ENCODE results near the gene ASCC3.
"Not testable (repeated sequence)": the region's sequence is repeated elsewhere in the genome, so short reads cannot be mapped to it uniquely, and the experiment has no call there.

ASCC3 gene

DNA sequence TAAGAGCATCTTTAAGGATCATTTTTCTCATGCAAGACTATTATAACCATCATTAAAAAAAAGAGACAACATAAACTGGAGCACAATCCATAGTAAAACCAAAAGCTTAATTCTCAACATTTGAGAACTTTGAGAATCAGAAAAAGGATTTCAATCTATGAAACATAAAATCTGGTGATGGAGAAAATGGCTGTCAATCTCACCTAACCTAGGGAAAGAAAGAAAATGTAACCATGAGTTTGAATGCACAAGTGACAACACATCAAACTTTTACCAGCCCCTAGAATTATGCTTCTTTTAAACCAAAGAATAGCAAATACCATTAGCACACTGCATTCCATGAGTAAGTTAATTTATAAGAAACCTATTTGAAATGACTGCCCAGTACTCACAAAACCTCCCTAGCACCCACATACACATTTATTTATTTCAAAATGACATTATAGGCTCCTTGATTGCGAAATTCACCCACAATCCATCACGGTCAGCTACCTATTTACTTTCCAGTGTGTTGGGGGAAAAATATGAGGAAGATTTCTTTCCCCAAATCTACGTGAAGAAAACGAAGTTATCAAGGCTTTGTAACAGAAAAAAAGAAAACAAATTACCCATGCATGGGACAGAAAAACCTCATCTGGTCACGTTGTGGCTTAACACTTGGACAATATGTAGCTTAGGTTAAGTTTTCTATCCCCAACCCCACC, 828 bp downstream of the ASCC3 start:
- DNase-seq = no peak

DNA sequence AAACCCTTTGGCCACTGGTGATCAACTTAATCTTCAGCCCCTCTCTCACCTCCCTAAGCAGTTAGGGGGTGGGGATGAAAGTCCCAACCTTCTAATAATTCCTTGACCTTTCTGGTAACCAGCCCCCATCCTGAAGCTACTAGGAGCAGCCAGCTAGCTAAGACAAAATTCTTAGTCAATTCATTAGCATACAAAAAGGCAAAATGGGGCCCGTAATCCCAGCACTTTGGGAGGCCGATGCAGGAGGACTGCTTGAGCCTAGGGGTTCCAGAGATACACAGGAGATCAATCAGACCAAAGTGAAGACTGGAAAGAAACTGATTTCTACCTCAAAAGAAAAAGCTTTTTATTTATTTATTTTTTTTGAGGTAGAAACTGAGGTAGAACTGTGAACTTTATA, 1.8 kb downstream of the ASCC3 start:
- no peak for DNase-seq

DNA sequence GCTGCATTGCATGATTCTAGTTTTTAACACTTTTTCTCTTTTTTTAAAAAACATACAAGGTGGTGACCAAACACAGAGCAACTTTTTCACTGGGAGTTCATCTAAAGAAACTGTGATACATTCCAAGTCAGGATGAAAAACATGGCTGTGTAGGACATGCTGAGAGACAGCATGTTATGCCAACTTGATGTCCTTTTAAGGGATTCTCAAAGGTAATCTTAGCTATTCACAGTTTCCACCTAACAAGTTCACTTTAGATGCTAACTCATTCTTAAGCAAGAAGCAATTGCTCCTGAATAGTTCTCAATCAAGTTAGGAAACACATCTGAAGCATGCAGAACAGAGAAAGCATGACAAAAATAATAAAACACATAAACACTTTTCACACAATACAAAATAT, 3.3 kb downstream of the ASCC3 start:
- no peak for DNase-seq

DNA sequence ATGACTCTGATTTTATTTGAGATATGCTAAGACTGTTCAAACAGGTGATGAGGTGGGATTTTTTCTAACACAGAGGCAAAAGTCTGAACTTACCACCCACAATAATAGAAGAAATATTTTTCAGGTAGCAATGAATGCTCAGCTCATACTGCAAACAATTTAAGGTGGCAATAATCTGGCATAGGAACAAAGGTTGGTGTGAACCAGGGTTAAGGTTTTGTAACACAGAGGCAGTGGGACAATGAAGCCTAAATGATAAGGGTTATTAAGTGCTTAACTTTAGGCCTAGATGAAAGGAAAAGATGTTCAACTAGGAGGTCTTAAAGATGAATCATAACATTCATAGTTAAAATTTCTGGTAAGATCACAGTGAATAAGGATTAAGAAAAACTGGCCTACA, 4.9 kb downstream of the ASCC3 start:
- DNase-seq = no peak

DNA sequence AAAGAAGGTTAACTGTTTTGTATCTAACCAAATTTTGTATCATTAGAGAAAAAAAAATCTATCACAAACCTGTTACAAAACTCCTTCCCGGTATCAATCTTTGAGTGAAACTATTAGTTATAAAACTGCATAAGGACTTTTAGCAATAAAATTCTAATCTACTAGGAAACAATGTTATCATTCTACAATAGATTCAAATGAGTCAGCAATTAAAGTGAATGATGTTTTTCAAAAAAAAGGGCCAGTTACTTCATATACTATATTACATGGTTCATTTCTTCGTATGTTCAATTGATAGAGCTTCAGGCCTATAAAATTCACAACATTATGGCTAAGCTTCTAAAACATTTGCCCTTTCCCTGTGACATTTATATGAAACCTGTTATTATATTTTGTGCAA, 15.6 kb downstream of the ASCC3 start:
- no peak for DNase-seq

DNA sequence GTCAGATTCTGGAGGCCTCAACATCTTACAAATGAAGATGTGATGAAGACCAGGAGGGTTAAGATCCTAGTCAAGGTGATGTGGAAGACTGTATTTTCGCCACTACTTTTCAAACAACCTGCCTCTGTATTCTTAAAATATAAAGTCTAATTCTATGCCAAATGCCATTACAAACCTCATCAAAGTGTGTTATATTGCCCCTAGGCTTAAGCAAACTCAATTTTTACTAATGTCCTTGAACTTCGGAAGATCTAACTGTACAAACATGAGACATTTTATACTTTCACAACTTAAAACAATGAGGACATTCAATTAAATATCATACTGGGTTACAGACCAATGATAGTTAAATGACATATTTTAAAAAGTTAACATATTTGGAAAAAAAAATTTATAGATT, 19.1 kb downstream of the ASCC3 start:
- no peak for DNase-seq

DNA sequence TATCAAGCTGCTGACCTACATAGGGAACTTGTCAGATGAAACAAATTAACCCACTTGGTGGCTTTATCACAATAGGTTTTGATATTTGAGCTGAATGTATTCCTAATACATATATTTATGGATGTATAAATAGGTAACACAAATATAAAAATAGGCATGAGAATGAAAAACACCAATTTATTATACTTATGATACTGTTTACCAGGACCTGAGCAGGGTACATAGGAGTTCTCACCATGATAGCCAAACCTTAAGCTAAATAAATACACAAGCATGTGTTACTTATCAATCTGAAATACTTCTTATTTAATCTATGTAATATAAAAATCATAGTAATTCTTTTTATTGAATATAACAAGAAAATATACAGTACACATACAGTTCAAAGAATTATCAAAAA, 25.0 kb downstream of the ASCC3 start:
- no peak for DNase-seq

DNA sequence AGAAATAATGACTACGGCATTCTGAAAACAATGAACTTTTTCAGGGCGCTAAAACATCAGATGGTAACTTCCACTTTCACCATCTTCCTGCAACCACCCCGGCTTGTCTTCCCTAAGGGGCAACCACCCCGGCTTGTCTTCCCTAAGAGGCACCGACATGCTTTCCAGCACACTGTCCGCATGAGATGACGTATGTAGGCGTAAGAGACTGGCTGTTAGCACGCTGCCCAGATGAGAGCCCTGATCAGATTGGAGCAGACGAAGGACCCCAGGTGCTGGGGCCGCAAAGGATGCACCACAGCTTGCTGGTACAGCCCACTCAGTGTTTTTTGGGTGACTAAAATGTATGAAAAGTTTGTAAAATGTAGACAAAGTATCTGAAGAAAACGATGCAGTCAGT, 29.3 kb downstream of the ASCC3 start:
- DNase-seq = no peak

DNA sequence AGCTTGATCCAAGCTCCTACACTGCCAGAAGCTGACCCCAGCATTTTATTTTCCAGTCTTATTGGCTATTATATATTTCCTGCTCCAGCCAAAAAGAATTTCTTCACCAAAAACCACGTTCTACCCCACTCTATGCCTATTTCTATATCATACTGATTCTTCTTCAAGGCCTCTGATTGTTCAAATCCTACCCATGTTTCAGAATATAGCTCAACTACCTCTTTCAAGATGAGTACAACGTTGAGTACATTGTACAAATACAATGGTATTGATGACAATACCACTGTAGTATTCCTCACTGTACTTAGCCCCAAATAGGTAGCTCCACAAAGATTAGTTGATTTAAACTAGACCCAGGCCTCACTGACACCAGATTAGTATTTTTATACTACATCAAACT, 31.0 kb downstream of the ASCC3 start:
- DNase-seq = no peak

DNA sequence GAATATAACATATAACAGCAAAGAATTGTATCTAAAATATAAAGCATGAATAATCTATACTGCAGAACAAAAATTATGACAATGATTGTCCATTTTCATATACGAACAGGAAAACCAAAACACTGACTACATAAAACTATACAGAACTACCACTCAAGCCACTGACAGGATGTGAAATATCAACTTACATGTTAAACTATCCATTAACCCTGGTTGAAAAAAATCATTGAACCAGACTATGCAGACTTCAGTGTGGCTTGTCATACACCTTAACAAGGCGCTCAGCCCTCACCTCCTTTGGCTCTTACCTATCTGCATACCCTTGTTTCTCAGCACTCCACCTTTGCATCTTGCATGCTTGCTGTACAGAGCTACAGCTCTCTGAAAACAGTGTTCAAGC, 34.9 kb downstream of the ASCC3 start:
- no peak for DNase-seq

DNA sequence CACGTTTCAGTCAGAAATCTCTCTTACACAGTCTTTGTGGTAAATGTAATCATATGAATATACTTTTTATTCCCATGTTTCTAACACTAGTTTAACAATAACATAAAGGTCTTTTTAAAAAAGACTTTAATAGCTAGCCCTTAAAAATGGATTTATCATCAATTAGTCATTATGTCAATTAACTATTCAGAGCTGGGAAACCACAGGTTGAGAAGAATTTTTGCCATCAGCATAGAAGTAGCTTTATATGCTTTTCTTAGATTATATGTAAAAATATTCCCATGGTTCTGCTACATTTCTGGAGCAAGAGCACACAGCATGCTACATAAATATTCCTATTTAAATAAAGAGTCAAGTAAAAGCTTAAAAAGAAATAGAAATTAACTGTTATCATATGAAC, 35.5 kb downstream of the ASCC3 start:
- DNase-seq = no peak

DNA sequence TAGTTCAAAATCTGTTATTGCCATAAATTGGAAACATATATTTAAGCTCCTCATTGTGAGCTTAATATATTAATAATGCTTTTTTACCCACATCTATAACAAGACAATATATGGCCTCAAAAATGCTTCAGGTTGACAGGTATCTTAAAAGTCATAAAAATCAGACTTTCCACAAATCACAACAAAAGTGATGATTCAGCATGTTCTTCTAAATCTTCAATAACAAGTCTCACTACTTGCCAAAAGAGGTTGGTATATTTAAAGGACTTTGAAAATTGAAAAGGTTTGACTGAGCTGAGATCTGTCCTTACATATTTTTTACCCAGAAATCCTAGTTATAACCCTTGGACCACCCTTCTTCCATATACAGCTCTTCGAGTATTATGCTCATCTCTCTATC, 41.7 kb downstream of the ASCC3 start:
- DNase-seq = no peak

DNA sequence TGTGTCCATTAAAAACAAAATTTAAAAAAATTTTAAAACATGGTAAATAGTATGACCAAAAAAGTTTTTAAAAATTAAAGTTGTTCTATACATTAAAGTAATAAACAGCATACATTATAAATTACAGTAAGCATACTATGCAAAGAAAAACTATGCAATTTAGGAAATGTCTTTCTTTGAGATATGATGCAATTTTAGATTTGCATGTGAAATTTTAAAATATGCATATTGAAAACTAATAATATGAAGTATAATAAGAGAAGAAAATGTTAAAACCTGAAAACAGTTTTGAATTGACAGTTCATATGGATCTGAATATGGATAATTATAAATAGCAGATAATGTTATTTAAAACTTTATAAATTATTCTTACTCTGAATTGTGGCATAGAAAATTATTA, 43.1 kb downstream of the ASCC3 start:
- no peak for DNase-seq

DNA sequence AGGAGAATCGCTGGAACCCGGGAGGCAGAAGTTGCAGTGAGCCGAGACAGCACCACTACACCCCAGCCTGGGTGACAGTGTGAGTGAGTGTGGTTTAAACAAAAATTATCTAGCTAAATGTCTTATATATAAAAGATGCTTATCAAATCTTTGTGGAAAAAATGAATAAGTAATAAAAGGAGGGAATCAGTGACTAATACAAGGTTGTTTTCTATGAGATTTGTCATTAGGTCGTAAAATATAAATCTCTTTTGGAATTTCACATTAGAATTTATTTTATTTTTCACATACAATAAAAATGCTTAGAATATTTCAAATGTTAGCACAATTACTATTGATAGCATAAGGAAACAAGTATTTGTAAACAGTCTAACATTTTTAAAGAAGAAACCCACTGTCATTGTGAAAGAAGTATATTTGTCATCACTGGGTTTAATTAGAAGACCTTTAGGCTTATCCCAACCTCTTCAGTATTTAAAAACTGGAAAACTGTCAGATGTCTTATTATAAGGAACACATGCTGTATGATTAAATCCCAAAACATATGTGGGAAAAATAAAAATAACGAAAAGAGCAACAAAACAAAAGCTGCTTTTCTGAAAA, 47.1 kb downstream of the ASCC3 start:
- no peak for DNase-seq

DNA sequence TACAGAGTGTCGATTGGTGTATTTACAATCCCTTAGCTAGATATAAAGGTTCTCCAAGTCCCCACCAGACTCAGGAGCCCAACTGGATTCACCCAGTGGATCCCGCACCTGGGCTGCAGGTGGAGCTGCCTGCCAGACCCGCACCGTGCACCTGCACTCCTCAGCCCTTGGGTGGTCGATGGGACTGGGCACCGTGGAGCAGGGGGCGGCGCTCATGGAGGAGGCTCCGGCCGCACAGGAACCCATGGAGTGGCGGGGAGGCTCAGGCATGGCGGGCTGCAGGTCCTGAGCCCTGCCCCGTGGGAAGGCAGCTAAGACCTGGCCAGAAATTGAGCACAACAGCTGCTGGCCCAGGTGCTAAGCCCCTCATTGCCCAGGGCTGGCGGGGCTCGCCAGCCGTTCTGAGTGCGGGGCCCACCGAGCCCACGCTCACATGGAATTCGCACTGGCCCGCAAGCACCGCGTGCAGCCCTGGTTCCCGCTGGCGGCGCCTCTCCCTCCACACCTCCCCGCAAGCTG, 52.0 kb downstream of the ASCC3 start:
- not testable (repeated sequence) for DNase-seq

DNA sequence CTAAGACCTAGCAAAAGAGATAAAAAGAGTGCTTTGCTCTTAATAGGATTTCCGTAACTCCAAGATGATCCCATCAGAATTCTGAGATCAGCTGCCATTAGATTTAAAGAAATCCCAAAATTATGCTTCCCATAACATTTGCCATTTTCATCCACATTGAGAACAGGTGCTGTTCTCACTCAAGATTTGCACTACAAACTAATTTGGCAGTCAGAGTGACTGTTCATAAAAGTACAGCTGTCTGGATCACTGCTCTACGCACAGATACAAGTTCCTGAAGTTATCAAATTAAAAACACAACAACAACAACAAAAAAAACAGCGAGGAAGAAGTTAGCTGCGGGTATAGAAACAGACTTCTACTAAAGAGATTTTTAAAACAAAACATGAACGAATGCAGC, 58.1 kb downstream of the ASCC3 start:
- no peak for DNase-seq

DNA sequence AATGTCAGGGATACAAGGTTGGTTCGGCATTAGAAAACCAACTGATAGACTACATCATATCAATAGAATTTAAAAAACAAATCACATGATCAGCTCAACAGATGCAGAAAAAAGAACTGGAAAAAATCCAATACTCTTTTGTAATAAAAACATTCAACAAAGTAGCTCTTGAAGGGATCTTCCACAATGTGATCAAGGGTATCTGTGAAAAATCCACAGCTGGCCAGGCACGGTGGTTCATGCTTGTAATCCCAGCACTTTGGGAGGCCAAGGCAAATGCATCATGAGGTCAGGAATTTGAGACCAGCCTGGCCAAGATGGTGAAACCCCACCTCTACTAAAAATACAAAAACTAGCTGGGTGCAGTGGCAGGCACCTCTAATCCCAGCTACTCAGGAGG, 63.1 kb downstream of the ASCC3 start:
- DNase-seq = no peak

DNA sequence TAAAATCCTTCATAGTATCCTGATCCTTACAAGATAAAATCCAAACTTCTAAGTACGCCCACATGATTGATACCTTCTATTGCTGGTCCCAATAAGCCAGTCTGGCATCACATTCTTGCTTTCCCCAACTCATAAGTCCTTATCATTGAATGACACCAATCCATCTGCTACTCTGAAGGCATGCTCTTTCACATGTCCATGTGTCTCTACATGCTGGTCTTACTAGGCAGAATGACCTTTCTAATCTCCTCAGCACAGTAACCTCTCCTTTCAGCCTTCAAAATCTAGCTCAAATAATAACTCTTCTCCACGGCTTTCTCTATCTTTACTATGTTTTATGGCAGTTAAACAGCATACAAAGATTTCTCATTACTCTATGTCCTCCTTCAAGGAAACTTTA, 71.1 kb downstream of the ASCC3 start:
- no peak for DNase-seq

DNA sequence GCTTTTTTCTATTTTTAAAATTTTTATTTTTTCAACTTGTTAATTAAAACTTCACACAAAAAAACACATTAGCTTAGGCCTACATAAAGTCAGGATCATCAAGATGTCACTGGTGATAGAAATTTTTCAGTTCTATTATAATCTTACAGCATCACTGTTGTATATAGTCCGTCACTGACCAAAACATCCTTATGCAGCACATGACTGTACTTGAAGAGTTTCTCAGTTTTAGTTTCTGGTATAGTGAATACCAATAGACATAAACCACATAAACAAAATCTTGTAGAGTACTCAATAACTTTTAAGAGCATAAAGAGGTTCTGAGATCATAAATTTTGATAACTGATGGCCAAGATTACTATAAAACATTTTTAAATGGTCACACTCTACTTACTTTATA, 71.8 kb downstream of the ASCC3 start:
- no peak for DNase-seq

DNA sequence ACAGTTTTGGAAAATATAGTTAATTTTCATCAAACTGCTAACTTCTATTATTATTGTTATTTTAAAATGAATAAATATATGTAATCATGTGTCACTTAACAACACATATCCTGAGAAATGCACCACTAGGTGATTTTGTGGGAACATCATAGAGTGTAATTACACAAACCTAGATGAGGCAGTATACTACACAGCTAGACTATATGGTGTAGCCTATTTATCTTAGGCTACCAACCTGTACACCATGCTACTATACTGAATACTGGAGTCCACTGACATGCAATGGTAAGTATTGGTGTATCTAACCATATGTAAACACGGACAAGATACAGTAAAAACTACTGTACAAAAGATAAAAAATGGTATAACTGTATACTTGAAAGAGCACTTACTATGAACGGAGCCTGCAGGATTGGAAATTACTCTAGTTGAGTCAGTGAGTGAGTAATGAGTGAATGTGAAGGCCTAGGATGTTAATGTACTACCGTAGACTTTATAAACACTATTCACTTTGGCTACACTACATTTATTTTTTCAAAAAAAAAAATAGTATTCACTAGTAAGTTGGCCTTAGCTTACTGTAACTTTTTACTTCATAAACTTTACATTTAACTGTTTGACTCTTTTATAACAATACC, 72.4 kb downstream of the ASCC3 start:
- DNase-seq = no peak

DNA sequence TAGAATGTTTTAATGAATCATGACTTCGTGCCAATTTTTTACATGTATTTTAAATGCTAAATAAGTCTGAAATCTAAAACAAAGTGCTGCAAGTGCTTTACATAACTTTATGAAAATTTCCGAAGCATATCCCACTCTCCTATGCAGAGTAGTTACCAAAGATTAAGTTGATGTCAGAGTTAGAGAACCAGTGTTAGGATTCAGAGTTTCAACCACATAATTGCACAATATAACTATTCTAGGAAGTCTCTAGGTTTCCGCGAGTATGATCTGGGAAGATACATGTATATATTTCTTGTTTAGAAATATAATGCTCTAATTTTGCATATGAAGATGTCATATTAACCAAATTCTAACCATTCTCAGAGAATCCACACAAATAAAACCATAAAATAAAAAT, 74.8 kb downstream of the ASCC3 start:
- no peak for DNase-seq

DNA sequence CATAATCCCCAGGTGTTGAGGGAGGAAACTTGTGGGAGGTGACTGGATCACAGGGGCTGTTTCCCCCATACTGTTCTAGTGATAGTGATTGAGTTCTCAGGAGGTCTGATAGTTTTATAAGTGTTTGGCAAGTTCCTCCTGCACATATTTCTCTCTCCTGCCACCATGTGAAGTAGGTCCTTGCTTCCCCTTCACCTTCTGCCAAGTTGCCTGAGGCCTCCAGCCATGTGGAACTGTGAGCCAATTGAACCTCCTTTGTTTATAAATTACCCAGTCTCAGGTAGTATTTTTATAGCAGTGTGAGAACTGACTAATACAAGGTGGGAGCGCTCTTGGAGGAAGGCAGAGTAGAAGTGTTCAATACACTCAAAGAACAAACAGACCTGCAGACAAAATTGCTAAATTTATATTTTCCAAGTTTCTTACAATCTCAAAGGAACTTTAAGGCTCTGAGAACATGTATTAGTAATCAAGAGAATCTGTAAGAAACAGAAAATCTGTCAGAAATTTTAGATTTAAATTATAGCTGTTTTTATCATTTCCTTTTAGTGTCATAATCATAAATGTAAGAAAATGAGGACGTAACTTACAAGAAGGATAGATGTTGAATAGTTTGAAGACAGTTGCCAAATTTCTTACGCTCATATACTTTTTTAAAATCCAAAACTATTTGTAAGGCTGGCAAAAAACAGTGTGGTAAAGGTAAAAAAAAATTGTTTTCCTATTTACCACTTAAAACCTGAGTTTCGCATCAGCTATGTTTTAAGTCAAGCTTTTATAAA, 77.7 kb downstream of the ASCC3 start:
- no peak for DNase-seq

DNA sequence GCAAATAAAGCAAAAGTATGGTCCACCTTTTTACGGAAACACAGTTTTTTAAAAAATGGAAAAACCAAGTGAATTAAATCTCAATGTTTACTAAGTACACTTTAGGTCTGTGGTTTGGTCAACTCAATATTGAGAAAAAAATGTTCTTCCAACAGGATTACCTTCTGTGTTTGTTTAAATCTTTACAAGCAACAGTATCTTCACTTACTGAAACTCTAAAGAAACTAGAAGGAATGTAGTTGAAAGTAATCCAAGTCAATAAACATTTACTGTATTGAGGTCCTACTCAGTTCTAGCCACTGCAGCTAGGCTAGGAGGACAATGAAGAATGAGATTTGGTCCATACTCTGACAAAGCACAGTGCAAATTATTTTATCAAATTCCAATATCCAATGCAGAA, 80.1 kb downstream of the ASCC3 start:
- DNase-seq = no peak

All from stimulated activated CD4-positive, alpha-beta T cell treated with anti-CD3 and anti-CD28 coated beads, Interleukin-2, amount 100 ng/mL, for 24 hours (primary cell).